ENCODE measurements around the gene CPVL. TPM values are rescaled to one million over a fixed set of nuclear protein-coding genes. Genes with fewer than 3 reads are reported as not detected.

CPVL gene
- total and polyA plus RNA-seq, 2 of the 4 experiments (the other 2 are of a cell fraction): not detected

DNA sequence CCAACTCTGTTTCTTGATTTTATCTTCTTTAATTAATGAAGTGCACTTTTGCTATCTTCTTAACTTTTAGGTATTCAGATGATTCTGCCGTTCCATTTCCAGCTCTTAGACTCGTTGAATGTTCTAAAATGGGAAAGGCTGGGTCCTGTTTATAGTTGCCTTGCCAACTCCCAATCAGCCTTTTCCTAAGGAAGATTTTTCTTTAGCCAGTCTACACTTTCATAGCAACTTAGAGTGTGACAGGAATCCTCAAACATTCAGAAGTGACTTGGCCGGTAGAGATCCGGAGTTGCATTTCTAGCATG, 165.2 kb downstream of the CPVL start:
- Histone ChIP-seq H3K4me3 (ENCODE audit: insufficient read depth, low read depth, low read length) (no peak overlapping the region), H3K9me3 (ENCODE audit: control insufficient read depth, insufficient read depth, low read length) (0 out of 2 replicates have a peak, but pooled peaks cover 2% of the 10 kb centered on the region), H3K27me3 (ENCODE audit: control insufficient read depth, insufficient read depth, low read length) (peaks cover 1% of the 10 kb centered on the region; the same call in 1 of the 2 replicates), H4K8ac (ENCODE audit: low read depth in 2 of 2, low read length in 2 of 2) (no peak overlapping the region), H3K4me2 (ENCODE audit: low read depth, low read length) (no peak overlapping the region), H3K4ac (ENCODE audit: low read depth, low read length) (no peak overlapping the region), H2AK9ac (replicated peaks; ENCODE audit: low read depth, low read length, poor library complexity) (no peak overlapping the region), H3K23ac (ENCODE audit: low read depth, low read length) (no peak overlapping the region), H3K9ac (ENCODE audit: low read depth, low read length) (no peak overlapping the region), H3K36me3 (ENCODE audit: control insufficient read depth, insufficient read depth, low read length) (no peaks in the 10 kb centered on the region), H4K20me1 (ENCODE audit: insufficient read depth, low read length) (no peaks in the 10 kb centered on the region), H3K79me1 (ENCODE audit: low read depth in 1 of 2, low read length in 2 of 2) (no peaks in the 10 kb centered on the region), H2BK120ac (ENCODE audit: low read depth, low read length) (no peak overlapping the region), H2BK15ac (ENCODE audit: low read depth, low read length) (no peak overlapping the region), H3K18ac (ENCODE audit: low read depth, low read length) (no peak overlapping the region), H3K9me1 (ENCODE audit: insufficient read depth, low read length) (peaks cover 2% of the 10 kb centered on the region; the same call in 1 of the 2 replicates), H3K56ac (ENCODE audit: extremely low read depth, insufficient read depth, low read length) (no peak overlapping the region), H3K14ac (replicated peaks; ENCODE audit: low read depth, low read length) (no peak overlapping the region), H2BK5ac (ENCODE audit: low read depth, low read length, poor library complexity, severe bottlenecking) (no peak overlapping the region), H3K27ac (ENCODE audit: insufficient read depth, low read length) (no peak overlapping the region), H2AK5ac (ENCODE audit: low read depth, low read length) (no peak overlapping the region), H2BK20ac (ENCODE audit: low read depth, low read length) (no peak overlapping the region), H4K91ac (ENCODE audit: insufficient read depth, low read depth, low read length) (no peak overlapping the region), H4K5ac (ENCODE audit: low read depth, low read length) (no peak overlapping the region), H3K4me1 (ENCODE audit: control insufficient read depth, insufficient read depth, low read length) (peaks cover 8% of the 10 kb centered on the region), H2AFZ (replicated peaks; ENCODE audit: low read length, poor library complexity) (no peak overlapping the region)
- ChIA-PET POLR2A (ENCODE audit: unreplicated experiment) (no interaction called here), CTCF (no interaction called here)
- TF ChIP-seq RFX5 (IDR thresholded peaks at IDR 0.05; ENCODE audit: low read depth, low read length) (no peak), CEBPB (IDR thresholded peaks at IDR 0.05; ENCODE audit: low read depth, low read length) (no peak), SMC3 (IDR thresholded peaks at IDR 0.05; ENCODE audit: low read depth, low read length) (no peak), NFE2L2 (IDR thresholded peaks at IDR 0.05; ENCODE audit: low read depth, low read length) (no peak), MXI1 (IDR thresholded peaks at IDR 0.05; ENCODE audit: borderline replicate concordance, low read depth, low read length) (no peak), RCOR1 (IDR thresholded peaks at IDR 0.05; ENCODE audit: insufficient replicate concordance, low read length) (no peak), CHD1 (IDR thresholded peaks at IDR 0.05; ENCODE audit: low read depth, low read length) (no peak), MAZ (IDR thresholded peaks at IDR 0.05; ENCODE audit: borderline replicate concordance, low read depth, low read length) (no peak)
- intact Hi-C loops (cut with micrococcal nuclease) (no loop called here), dilution Hi-C loops (cut with HindIII; ENCODE audit: low sequenced_read_pairs, unreplicated experiment) (no loop called here), in situ Hi-C loops (cut with MboI; ENCODE audit: low sequenced_read_pairs) (no loop called here)
- no CpG with 5 or more reads among the region's 4 CpGs for WGBS, 2 experiments (ENCODE audit: extremely low coverage in 2 of 2, insufficient read length in 1 of 2)
- no peak for ATAC-seq (ENCODE audit: low read depth)
- DNase-seq: no peak
- no TSS peak for BruUV-seq (replicated peaks)

Measured in IMR-90 (cell line).